Stomach (tissue), 9 donors: ENCODE results near the gene HEMK1. TPM values are rescaled to one million over a fixed set of nuclear protein-coding genes. Genes with fewer than 3 reads are reported as not detected.

Experiments
- DNase-seq, 2 donors: peaks; one replicate each; pipeline versions ENCODE4 v3.0.0 to v3.0.0-alpha.2; 2013 to 2019
- H3K27ac ChIP-seq, 5 donors: fragments of 200-600 bp in 4 of 5; sonication (generic) in 4 of 5; one replicate each; pipeline ENCODE4 v1.5.1; 2013 to 2019; ENCODE audit warnings: mild to moderate bottlenecking in 1 of 5, moderate library complexity in 1 of 5
- H3K27me3 ChIP-seq, 3 donors: fragments of 200-600 bp; sonication (generic); one replicate each; pipeline ENCODE4 v1.5.1; 2017 to 2019; ENCODE audit warnings: mixed run types in 1 of 3
- H3K36me3 ChIP-seq, 4 donors: fragments of 200-600 bp; sonication (generic); 1 replicate in 3 of 4; 2 replicates in 1 of 4; pipeline ENCODE4 v1.5.1; 2016 to 2019
- H3K4me1 ChIP-seq, 4 donors: fragments of 200-600 bp; sonication (generic); one replicate each; pipeline ENCODE4 v1.5.1; 2016 to 2019
- H3K4me3 ChIP-seq, 4 donors: fragments of 200-600 bp; sonication (generic) in 3 of 4; one replicate each; pipeline ENCODE4 v1.5.1; 2016 to 2019; ENCODE audit warnings: mild to moderate bottlenecking in 1 of 4
- H3K9me3 ChIP-seq, 4 donors: fragments of 200-600 bp; sonication (generic); one replicate each; pipeline ENCODE4 v1.5.1; 2016 to 2019
- CTCF ChIP-seq, 7 experiments: fragments of 450-650 bp in 4 of 7; fragments of 200-600 bp in 3 of 7; sonication (generic) in 3 of 7; IDR thresholded peaks; one replicate each; pipeline ENCODE4 v1.5.1; 2016 to 2019; ENCODE audit warnings: antibody characterized with exemption in 7 of 7, control low read depth in 2 of 7, mild to moderate bottlenecking in 1 of 7
- EP300 ChIP-seq: sonication (generic); formaldehyde crosslinking; IDR thresholded peaks from one replicate; pipeline ENCODE4 v1.6.1; 2017; ENCODE audit warnings: antibody characterized with exemption
- POLR2A ChIP-seq, 4 donors: fragments of 450-650 bp; IDR thresholded peaks; one replicate each; pipeline ENCODE4 v1.6.1; 2016; ENCODE audit warnings: antibody characterized with exemption in 4 of 4, control low read depth in 2 of 4, mild to moderate bottlenecking in 1 of 4, moderate library complexity in 1 of 4
- POLR2AphosphoS5 ChIP-seq, 3 donors: sonication (generic); formaldehyde crosslinking; IDR thresholded peaks; one replicate each; pipeline ENCODE4 v1.6.1; 2016; ENCODE audit warnings: antibody characterized with exemption in 3 of 3
- WGBS, 5 donors: extraction: QIAGEN DNeasy Blood & Tissue Kit in 3 of 5; methylation state at CpG; one replicate each; pipeline versions ENCODE4 v1.1.5 to v1.1.7; 2013 to 2018; 5-methylcytosine and 5-hydroxymethylcytosine counted together
- intact Hi-C: fragments of 100-400 bp; cut with DNase I; formaldehyde crosslinking; loops from one replicate; pipeline ENCODE4 v1.15.1; 2023; ENCODE audit warnings: low total_unique reads
- polyA plus RNA-seq, 3 donors: library from polyadenylated mRNA; stranded (reverse); fragments of 200-250 nt; gene quantifications; one replicate each; pipeline ENCODE4 v1.2.3, GENCODE V29; 2013
- total RNA-seq, 5 donors: library from RNA; depleted of rRNA; stranded (reverse); fragments of >200 nt; gene quantifications; one replicate each; pipeline versions ENCODE4 v1.1.0 to v1.2.3, GENCODE V29; 2014 to 2016
- donor health status: healthy with polysubstance abuse.
- donor health status: Bipolar disorder and iron deficiency.
- donor health status: healthy.

Gene HEMK1
- total and polyA plus RNA-seq, 8 donors, result 5.8 to 24.8 (median 13.7) TPM

GRCh38 chr3:50554553-50554952 is 14.8 kb upstream of the HEMK1 start:
- no peak overlapping the region for H3K27ac ChIP-seq
- H3K4me1 ChIP-seq, result no peaks in the 10 kb centered on the region
- H3K27me3 ChIP-seq, result peaks cover 0 to 10% (median 0%) of the 10 kb centered on the region in 3 donors
- no peak for DNase-seq
- TF ChIP-seq CTCF (IDR thresholded peaks at IDR 0.05) (no peak), POLR2A (IDR thresholded peaks at IDR 0.05) (no peak), POLR2AphosphoS5 (IDR thresholded peaks at IDR 0.05) (no peak), EP300 (no peak)
- H3K36me3 ChIP-seq, result no peaks in the 10 kb centered on the region
- H3K9me3 ChIP-seq, result no peaks in the 10 kb centered on the region
- no peak overlapping the region for H3K4me3 ChIP-seq
- 59 to 84% (median 70%) methylated on average over 2 to 5 of the region's 5 CpGs for WGBS, 5 donors
- intact Hi-C loops, result no loop called here

GRCh38 chr3:50557106-50557505 is 12.2 kb upstream of the HEMK1 start:
- no peaks in the 10 kb centered on the region for H3K9me3 ChIP-seq

GRCh38 chr3:50557915-50558314 is 11.4 kb upstream of the HEMK1 start:
- whole genome bisulfite sequencing, 5 donors, result 66 to 77% (median 71%) methylated on average over 7 of the region's 7 CpGs
- Histone ChIP-seq H3K27me3 (peaks cover 0 to 10% (median 0%) of the 10 kb centered on the region in 3 donors), H3K9me3 (no peaks in the 10 kb centered on the region), H3K4me1 (no peaks in the 10 kb centered on the region), H3K4me3 (no peak overlapping the region), H3K27ac (no peak overlapping the region), H3K36me3 (no peaks in the 10 kb centered on the region)
- TF ChIP-seq CTCF (IDR thresholded peaks at IDR 0.05) (no peak), POLR2A (IDR thresholded peaks at IDR 0.05) (no peak), EP300 (no peak), POLR2AphosphoS5 (IDR thresholded peaks at IDR 0.05) (no peak)
- no peak for DNase-seq
- intact Hi-C loops, result no loop called here

More at GRCh38 chr3:50557106-50557505, 12.2 kb upstream of the HEMK1 start:
- WGBS, 5 donors, result 56 to 67% (median 62%) methylated on average over 8 of the region's 8 CpGs
- TF ChIP-seq POLR2A (IDR thresholded peaks at IDR 0.05) (no peak), POLR2AphosphoS5 (IDR thresholded peaks at IDR 0.05) (no peak), EP300 (no peak), CTCF (IDR thresholded peaks at IDR 0.05) (no peak)
- Histone ChIP-seq H3K36me3 (no peaks in the 10 kb centered on the region), H3K4me3 (no peak overlapping the region), H3K27ac (no peak overlapping the region), H3K27me3 (peaks cover 0 to 10% (median 0%) of the 10 kb centered on the region in 3 donors), H3K4me1 (no peaks in the 10 kb centered on the region)
- intact Hi-C loops, result no loop called here
- no peak for DNase-seq

- no peaks in the 10 kb centered on the region for H3K9me3 ChIP-seq
- H3K27me3 ChIP-seq, result peaks cover 0 to 6% (median 0%) of the 10 kb centered on the region in 3 donors
- intact Hi-C loops, result no loop called here
- peak overlapping the region in 3 of 5 donors; percentile 1 to 40 (median 15) for H3K27ac ChIP-seq
- peaks cover 0 to 7% (median 0%) of the 10 kb centered on the region in 4 donors for H3K4me1 ChIP-seq
- no peak for TF ChIP-seq EP300
- TF ChIP-seq POLR2AphosphoS5 (IDR thresholded peaks at IDR 0.05), result peak in 2 of 3 donors; percentile 8 to 20
- no peak for TF ChIP-seq POLR2A (IDR thresholded peaks at IDR 0.05)
- TF ChIP-seq CTCF (IDR thresholded peaks at IDR 0.05), result no peak
- no peak overlapping the region for H3K4me3 ChIP-seq
- peak in 1 of 2 donors; percentile 46 for DNase-seq
- H3K36me3 ChIP-seq, result no peaks in the 10 kb centered on the region
These were observed 9.6 kb upstream of the HEMK1 start for GRCh38 chr3:50559702-50560101.
